DLD1 (cell line): ENCODE measurements around the gene PCP2.

ENCODE experiments used
- in situ Hi-C: cut with HindIII; loops from 2 replicates; pipeline ENCODE4 v1.10.0; 2017; ENCODE audit warnings: low sequenced_read_pairs

PCP2 gene

DNA sequence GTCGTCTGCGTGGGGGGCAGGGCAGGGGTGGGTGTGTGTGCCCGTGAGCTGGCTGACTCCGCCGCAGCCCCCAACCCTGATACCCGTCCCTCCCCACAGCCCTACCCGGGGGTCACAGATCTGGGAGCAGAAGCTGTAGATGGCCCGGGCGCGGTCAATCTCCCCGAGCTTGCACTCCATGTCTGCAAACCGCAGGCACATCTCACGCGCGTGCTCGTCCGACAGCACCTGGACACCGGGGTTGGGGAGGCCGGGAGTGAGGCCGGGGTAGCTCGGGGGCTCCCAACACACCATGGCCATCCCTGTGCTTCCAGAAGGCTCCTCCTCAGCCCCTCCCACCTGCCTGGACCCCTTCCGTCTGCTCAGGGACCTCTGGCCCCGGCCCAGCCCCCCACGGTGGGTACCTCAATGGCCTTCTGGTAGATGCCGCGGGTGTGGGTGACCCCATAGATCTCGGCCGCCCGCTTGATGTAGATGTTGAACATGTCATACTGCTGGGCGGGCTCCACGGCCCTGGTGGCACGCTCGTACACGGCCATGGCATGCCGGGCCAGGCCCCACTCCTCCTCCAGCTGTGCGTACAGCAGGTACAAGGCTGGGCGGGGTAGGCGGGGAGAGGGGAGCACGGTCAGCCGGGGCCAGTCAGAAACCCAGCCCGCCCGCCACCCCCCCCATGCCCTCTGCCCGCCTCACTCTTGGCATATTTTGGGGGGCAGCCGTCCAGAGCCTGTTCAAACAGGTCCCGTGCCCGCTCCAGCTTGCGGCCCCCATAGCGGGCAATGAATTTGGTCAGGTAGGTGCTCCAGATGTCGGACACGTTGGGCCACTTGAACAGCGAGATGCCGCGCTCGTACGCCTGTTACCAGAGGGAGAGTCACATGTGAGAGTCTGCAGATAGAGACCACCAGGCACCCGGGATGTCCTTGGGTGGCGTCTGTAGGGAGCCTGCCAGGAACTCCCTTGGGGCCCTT lies 12.8 kb downstream of the PCP2 start:
- in situ Hi-C loops: no loop called here

DNA sequence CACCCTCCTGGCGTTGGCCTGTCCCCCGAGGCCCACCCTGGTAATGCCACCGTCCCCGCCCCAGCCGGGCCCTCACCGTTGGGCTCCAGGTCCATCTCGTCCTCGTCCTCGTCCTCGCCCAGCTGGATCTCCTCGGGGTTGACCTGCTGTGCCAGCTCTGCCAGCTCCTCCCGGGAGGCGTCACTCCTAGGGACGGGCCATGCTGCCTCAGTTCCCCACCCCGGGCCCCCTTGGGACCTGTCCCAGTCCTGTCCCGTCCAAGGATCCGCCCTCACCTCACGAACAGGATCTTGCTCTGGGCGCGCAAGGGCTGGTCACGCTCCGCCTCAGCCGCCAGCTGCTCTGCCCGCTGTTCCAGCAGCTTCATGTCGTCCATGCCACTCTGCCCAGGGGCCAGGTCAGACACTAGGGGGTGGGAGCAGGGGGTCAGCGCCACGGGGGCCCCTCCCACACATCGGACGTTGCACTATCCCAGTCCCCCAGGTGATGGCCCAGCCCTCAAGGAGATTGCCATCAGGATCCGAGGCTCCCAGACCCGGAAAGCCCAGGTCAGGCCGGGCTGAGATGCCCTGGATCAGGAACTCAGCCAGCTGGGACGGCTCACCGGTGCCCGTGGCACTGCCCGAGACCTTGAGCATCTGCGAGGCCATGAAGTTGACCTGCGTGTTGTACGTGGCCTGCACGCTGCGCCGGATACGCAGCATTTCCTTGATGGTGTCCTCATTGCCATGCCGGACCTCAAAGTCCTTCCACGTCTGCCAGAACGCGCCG lies 13.7 kb downstream of the PCP2 start:
- in situ Hi-C loops: no loop called here

DNA sequence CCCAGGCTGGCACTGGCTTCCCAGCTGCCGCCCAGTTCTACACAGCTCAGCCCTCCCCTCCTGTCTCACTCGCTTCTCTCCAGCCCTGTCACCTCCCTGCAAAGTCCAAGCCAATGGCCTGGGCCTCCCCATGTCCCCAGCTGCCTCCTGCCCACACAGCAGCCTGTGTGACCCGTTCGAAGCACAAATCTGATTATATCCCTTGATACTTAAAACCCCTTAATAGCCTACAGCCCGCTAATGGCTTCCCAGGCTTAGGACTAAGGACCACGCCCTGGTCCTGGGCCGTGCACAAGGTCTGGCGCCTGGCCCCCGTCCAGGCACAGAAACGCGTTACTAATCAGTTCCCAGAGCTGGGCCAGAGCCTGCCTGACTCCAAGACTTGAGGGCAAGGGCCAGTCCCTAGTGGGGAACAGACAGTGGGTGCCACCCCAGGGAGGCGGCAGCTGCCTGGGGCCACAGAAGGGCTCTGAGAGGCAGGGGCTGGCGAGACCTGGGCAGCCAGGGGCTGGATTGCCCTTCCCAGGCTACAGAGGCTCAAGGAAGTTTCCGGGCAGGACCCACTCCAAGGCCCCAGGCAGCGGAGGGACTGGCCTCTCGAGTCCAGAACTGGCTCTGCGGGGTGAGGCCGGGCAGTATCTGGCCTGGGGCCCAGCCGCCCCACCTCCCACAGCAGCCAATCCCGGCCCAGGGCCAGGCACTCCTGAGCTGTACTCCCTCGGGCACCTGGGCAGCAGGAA lies 14.6 kb downstream of the PCP2 start:
- in situ Hi-C loops: no loop called here

DNA sequence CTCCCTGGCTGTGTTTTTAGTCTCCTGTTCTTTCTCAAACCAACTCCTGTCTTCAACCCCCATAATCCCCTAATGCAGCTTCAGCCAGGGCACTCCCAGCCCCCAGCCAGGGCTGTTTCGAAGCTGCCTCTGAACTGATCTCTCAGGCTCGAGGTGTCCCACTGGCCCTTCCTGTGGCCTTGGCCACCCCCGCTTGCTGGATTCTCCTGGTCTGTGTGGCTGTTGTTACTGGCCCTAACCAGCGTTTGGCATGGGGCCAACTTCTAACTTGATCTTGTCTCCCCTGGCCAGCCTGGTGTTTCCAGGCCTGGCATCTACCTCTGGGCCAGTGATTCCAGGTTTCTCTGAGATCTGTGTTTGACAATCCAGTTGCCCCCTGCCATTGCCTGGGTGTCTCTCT lies 15.2 kb downstream of the PCP2 start:
- in situ Hi-C loops: no loop called here

DNA sequence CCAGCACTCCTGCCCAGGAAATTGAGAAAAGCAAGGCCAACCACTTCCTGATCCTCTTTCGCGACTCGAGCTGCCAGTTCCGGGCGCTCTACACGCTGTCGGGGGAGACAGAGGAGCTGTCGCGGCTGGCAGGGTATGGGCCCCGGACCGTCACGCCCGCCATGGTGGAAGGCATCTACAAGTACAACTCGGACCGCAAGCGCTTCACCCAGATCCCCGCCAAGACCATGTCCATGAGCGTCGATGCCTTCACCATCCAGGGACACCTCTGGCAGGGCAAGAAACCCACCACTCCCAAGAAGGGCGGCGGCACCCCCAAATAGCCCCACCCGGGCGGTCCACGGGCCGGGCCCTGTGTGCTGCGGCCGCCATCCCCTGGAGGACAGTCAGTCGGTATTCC lies 15.8 kb downstream of the PCP2 start:
- in situ Hi-C loops: no loop called here

DNA sequence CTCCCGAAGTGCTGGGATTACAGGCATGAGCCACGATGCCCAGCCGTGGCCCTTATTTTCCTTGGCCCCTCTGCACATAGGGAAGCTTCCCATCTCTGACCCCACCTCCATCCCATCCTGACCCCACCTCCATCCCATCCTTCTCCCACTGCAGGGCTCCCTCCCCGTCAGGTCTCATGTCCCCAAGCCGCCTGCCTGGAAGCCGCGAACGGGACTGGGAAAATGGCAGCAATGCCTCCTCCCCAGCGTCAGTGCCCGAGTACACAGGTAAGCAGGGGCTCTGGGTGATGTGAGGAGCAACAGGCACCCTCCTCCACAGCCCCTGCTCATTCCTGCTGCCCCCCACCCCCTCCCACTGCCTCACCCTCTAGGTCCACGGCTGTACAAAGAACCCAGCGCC lies 16.3 kb downstream of the PCP2 start:
- in situ Hi-C loops: no loop called here

DNA sequence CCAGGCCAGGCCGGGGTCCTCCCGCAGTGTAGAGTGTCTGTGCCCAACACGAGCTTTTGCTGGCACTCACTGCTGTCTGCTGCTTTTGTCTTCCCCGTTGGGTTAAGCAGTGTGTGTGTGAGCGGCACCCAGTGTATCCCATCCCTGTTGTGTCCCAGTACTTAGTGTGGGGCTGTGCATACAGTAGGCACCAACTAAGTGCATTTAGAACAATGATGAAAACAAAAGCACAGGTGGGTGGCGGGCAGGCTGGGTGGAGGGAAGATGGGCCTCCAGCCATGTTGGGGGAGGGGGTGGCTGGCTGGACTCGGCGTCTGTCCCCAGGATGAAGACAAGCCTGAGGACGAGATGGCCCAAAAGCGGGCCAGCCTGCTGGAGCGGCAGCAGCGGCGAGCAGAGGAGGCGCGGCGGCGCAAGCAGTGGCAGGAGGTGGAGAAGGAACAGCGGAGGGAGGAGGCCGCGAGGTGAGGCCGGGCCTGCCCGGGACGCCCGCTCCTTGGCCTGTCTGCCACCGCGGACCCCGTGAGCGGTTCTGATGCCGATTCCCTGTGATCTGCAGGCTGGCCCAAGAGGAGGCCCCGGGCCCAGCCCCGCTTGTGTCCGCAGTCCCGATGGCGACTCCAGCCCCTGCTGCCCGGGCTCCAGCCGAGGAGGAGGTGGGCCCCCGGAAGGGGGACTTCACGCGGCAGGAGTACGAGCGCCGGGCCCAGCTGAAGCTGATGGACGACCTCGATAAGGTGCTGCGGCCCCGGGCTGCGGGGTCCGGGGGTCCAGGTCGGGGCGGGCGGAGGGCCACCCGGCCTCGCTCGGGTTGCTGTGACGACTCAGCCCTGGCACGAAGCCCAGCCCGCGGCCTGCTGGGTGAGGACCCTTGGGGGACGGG lies 18.4 kb downstream of the PCP2 start:
- in situ Hi-C loops: no loop called here

DNA sequence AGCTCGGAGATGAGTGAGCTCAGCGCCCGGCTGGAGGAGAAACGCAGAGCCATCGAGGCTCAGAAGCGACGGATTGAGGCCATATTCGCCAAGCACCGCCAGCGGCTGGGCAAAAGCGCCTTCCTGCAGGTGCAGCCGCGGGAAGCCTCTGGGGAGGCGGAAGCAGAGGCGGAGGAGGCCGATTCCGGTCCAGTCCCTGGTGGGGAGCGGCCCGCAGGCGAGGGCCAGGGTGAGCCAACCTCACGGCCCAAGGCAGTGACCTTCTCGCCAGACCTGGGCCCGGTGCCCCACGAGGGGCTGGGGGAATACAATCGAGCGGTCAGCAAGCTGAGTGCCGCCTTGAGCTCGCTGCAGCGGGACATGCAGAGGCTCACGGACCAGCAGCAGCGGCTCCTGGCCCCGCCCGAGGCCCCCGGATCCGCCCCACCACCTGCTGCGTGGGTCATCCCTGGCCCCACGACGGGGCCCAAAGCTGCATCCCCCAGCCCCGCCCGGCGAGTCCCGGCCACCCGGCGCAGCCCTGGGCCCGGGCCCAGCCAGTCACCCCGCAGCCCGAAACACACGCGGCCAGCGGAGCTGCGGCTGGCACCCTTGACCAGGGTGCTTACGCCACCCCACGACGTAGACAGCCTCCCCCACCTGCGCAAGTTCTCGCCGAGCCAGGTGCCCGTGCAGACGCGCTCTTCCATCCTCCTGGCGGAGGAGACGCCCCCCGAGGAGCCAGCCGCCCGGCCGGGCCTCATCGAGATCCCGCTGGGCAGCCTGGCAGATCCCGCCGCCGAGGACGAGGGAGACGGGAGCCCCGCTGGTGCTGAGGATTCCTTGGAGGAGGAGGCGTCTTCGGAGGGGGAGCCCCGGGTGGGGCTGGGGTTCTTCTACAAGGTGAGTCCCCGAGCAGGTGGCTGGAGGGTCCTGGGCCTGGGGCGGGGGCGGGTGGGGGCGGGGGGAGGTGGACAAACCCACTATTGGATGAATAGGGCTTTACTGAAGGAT lies 20.9 kb downstream of the PCP2 start:
- in situ Hi-C loops: no loop called here

DNA sequence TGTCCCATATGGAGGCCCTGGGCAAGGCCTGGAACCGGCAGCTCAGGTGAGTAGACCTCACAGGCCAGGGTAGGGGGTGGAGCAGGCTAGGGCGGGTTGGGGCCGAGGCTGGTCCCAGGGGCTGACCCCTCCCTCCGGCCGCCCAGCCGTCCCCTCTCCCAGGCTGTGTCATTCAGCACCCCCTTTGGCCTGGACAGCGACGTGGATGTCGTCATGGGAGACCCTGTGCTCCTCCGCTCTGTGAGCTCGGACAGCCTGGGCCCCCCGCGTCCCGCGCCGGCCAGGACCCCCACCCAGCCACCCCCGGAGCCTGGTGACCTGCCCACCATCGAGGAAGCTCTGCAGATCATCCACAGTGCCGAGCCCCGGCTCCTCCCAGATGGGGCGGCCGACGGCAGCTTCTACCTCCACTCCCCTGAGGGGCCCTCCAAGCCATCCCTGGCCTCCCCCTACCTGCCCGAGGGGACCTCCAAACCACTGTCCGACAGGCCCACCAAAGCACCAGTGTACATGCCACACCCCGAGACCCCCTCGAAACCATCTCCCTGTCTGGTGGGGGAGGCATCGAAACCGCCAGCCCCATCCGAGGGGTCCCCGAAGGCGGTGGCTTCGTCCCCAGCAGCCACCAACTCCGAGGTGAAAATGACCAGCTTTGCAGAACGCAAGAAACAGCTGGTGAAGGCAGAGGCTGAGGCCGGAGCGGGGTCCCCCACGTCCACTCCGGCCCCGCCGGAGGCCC lies 21.8 kb downstream of the PCP2 start:
- in situ Hi-C loops: no loop called here

DNA sequence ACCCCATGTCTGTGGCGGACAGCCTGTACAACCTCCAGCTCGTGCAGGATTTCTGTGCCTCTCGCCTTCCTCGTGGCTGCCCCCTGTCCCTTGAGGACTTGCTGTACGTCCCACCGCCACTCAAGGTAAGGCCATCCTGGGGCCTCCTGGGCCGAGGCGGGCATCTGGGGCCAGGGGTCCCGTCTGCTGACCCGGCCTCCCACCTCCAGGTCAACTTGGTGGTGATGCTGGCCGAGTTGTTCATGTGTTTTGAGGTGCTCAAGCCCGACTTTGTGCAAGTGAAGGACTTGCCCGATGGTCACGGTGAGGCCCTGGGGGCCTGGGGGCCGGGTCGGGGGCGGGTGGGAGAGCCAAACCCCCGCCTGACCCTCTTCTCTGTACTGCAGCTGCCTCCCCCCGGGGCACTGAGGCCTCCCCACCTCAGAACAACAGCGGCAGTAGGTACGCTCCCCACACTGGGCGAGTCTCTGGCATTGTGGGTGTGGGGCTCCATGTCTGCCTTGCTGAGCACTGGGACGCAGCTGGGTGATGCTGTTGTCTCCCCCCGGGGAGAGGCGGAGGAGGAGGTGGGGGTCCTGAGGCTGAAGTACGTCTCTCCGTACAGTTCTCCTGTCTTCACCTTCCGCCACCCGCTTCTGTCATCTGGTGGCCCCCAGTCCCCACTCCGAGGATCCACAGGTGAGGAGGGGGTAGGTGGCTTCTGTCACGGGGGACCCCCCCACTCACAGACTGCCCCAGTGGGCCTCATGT lies 22.9 kb downstream of the PCP2 start:
- in situ Hi-C loops: no loop called here

DNA sequence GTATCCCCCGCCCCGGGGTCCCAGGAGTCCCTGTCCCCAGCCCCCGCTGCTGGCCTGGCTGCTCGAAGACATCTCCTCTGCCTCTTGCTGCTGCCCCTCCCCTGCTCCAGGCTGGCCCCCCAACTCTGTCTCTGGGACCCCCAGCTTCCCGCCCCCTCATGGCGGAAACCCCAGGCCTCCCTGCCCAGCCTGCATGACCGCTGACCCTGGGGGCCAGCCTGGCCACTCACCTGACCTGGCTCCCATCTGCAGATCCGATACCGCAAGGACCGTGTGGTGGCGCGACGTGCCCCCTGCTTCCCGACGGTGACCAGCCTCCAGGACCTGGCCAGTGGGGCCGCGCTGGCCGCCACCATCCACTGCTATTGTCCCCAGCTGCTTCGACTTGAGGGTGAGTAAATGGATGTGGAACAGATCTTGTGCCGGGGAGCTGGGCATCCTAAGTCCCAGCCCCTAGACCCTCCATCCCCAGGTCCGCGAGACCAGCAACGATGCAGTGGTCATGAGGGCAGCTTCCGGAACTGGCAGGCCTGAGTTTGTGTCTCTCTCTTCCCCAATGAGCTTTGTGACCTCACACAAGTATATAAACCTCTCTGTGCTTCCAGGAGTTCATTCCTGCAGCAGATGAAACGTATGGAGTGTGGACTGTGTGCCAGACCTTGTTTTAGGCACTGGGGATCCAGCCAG lies 25.5 kb downstream of the PCP2 start:
- in situ Hi-C loops: no loop called here

DNA sequence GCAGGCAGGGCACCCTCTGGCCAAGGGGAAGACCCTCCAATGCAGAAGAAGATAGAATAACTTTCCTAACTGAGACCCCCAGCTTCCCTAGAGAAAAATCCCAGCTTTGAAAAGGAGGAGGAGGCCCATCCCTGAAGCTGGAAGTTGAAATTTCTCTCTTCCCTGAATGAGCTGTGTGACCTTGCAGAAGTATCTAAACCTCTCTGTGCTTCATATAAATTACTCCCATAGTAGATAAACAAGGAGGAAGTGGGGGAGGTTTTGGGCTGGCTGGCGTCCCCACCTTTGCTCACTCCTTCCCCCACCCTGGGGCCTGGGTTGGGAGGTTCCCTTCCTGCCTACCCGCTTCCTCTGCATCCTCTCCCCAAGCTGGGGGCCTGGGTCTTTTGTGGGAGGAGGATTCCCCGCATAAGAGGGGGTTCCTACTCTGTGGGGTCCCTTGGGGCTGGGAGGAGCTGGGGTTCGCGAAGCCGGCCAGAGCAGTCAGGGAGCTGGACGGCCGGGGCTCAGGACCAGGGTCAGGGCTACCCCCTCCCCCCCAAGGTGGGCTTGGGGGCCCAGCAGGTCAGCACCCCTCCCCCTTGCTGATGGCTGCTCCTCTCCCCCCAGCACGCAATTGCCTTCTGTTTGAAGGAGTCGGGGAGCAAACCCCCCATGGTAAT lies 26.2 kb downstream of the PCP2 start:
- in situ Hi-C loops: no loop called here

DNA sequence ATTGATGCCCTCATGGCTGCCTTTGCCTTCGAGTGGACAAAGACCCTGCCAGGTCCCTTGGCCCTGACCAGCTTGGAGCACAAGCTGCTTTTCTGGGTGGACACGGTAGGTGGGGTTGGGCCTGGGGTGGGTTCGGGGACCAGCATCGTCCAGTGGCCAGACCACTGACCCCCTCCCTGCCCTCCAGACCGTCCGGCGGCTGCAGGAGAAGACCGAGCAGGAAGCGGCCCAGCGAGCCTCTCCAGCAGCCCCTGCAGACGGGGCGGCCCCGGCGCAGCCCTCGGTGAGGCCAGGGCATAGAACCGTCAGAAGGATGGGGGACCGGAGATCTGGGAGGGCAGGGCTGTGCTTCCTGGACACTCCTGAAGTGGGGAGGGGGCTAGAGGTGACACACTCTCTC lies 27.2 kb downstream of the PCP2 start:
- in situ Hi-C loops: no loop called here

DNA sequence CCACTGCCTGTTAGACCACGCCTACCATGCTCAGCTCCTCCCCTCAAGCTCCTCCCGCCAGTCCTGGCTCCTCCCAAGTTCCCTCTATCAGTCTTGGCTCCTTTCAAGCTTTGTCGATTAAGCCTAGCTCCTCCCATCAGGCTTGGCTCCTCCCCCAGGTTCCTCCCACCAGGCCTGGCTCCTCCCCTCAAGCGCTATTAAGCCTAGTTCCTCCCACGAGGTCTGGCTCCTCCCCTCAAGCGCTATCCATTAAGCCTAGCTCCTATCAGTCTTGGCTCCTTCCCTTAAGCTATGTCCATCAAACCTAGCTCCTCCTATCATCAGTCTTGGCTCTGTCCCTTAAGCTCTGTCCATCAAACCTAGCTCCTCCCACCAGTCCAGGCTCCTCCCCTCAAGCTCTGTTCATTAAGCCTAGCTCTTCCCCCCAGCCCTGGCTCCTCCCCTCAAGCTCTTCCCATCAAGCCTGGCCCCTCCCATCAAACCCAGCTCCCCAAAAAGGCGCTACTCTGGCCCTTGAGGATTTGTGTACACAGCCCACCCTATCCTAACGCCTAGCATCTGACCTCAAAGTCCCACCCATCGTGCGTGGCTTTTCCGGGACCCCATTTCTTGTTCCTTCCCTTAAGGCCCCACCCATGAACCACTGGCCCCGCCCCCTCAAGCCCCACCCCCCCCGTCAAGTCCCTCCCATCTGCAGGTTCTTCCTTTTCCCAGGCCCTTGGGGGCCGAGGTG lies 27.9 kb downstream of the PCP2 start:
- in situ Hi-C loops: no loop called here

DNA sequence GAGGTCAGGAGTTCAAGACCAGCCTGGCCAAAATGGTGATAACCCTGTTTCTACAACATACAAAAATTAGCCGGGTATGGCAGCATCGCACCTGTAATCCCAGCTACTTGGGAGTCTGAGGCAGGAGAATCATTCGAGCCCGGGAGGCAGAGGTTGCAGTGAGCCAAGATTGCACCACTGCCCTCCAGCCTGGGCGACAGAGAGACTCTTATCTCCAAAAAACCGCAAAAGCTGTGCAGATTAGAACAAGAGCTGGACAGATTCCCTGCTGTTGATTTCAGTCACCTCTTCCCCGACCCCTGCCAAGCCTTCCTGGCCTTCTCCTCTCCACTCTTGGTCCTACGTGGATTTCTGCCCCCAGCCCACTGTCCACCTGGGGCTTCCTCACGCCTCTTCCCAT lies 29.6 kb downstream of the PCP2 start:
- in situ Hi-C loops: no loop called here

DNA sequence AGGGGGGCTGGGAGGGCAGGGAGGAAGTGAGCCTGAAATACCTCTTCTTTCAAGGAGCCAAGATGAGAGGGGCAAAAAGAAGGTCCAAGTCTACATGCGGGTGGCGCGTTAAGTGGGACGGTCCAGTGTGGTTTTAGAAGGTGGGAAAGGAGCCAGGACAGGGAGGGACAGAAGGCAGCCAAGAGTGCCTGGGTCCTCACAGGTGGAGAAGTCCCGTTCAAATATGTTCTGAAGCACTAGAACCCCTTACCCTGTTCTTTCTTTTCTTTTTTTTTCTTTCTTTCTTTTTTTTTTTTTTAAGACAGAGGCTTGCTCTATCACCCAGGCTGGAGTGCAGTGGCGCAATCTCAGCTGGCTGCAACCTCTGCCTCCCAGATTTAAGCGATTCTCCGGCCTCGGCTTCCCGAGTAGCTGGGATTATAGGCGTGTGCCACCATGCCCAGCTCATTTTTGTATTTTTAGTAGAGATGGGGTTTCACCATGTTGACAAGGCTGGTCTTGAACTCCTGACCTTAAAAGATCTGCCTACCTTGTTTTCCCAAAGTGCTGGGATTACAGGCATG lies 30.5 kb downstream of the PCP2 start:
- in situ Hi-C loops: no loop called here
